Stimulated activated memory B cell treated with anti-CD40 and anti-IgM and Interleukin-4, amounts not matched to agents 10 μg/mL and 1 μg/mL and 100 μg/mL, for 72 hours (primary cell): ENCODE results near the gene SMYD3.

Experiments used
- ATAC-seq: fragments of 150-1000 bp; cut with Tn5 transposase; 2 replicates; pipeline ENCODE4 v1.10.0; 2021
- H3K27ac Mint-ChIP-seq: one replicate; pipeline ENCODE4 v1.8.0; 2022; ENCODE audit warnings: mild to moderate bottlenecking, mixed read lengths
- H3K27me3 Mint-ChIP-seq: one replicate; pipeline ENCODE4 v1.8.0; 2022; ENCODE audit warnings: mixed read lengths
- H3K36me3 Mint-ChIP-seq: one replicate; pipeline ENCODE4 v1.8.0; 2022; ENCODE audit warnings: mixed read lengths
- H3K4me1 Mint-ChIP-seq: one replicate; pipeline ENCODE4 v1.8.0; 2022; ENCODE audit warnings: mixed read lengths
- H3K4me3 Mint-ChIP-seq: one replicate; pipeline ENCODE4 v1.8.0; 2022; ENCODE audit warnings: mild to moderate bottlenecking, moderate library complexity, mixed read lengths
- H3K9me3 Mint-ChIP-seq: one replicate; pipeline ENCODE4 v1.8.0; 2022; ENCODE audit warnings: mixed read lengths

Gene SMYD3

GRCh38 chr1:246064891-246065290, 442.2 kb downstream of the SMYD3 start:
- no peak for ATAC-seq
- Mint-ChIP-seq H3K9me3 (no peaks in the 10 kb centered on the region), H3K36me3 (peaks cover 5% of the 10 kb centered on the region), H3K27ac (no peak overlapping the region), H3K4me3 (no peak overlapping the region), H3K4me1 (peaks cover 6% of the 10 kb centered on the region), H3K27me3 (no peaks in the 10 kb centered on the region)

- Mint-ChIP-seq H3K27me3 (no peaks in the 10 kb centered on the region), H3K27ac (no peak overlapping the region), H3K4me3 (no peak overlapping the region), H3K36me3 (peaks cover 5% of the 10 kb centered on the region), H3K4me1 (peaks cover 6% of the 10 kb centered on the region), H3K9me3 (no peaks in the 10 kb centered on the region)
- ATAC-seq = no peak
These were observed 444.0 kb downstream of the SMYD3 start for GRCh38 chr1:246063013-246063616.

- no peak for ATAC-seq
- Mint-ChIP-seq H3K4me3 (no peak overlapping the region), H3K4me1 (no peaks in the 10 kb centered on the region), H3K9me3 (peaks cover 5% of the 10 kb centered on the region), H3K36me3 (peaks cover 11% of the 10 kb centered on the region), H3K27me3 (no peaks in the 10 kb centered on the region), H3K27ac (no peak overlapping the region)
These were observed 448.6 kb downstream of the SMYD3 start for GRCh38 chr1:246058466-246058865.

GRCh38 chr1:246052603-246053002, 454.5 kb downstream of the SMYD3 start:
- Mint-ChIP-seq H3K4me1 (no peaks in the 10 kb centered on the region), H3K9me3 (peaks cover 5% of the 10 kb centered on the region)

GRCh38 chr1:246051909-246052518, 455.1 kb downstream of the SMYD3 start:
- Mint-ChIP-seq H3K36me3 (peaks cover 29% of the 10 kb centered on the region), H3K4me3 (no peak overlapping the region), H3K27ac (no peak overlapping the region), H3K27me3 (no peaks in the 10 kb centered on the region), H3K4me1 (no peaks in the 10 kb centered on the region), H3K9me3 (peaks cover 5% of the 10 kb centered on the region)
- ATAC-seq = no peak

More at GRCh38 chr1:246052603-246053002, 454.5 kb downstream of the SMYD3 start:
- Mint-ChIP-seq H3K4me3 (no peak overlapping the region), H3K27me3 (no peaks in the 10 kb centered on the region), H3K36me3 (peaks cover 28% of the 10 kb centered on the region), H3K27ac (no peak overlapping the region)
- no peak for ATAC-seq

- H3K27me3 Mint-ChIP-seq = no peaks in the 10 kb centered on the region
- H3K9me3 Mint-ChIP-seq = no peaks in the 10 kb centered on the region
- no peaks in the 10 kb centered on the region for H3K4me1 Mint-ChIP-seq
- no peak overlapping the region for H3K4me3 Mint-ChIP-seq
- ATAC-seq = no peak
- peaks cover 20% of the 10 kb centered on the region for H3K36me3 Mint-ChIP-seq
- H3K27ac Mint-ChIP-seq = no peak overlapping the region
These were observed 458.4 kb downstream of the SMYD3 start for GRCh38 chr1:246048693-246049092.

GRCh38 chr1:246043556-246043955, 463.5 kb downstream of the SMYD3 start:
- H3K27me3 Mint-ChIP-seq = no peaks in the 10 kb centered on the region
- H3K27ac Mint-ChIP-seq = no peak overlapping the region
- no peaks in the 10 kb centered on the region for H3K9me3 Mint-ChIP-seq
- no peak for ATAC-seq
- no peaks in the 10 kb centered on the region for H3K4me1 Mint-ChIP-seq
- H3K36me3 Mint-ChIP-seq = peaks cover 10% of the 10 kb centered on the region
- H3K4me3 Mint-ChIP-seq = no peak overlapping the region

- Mint-ChIP-seq H3K4me3 (no peak overlapping the region), H3K27ac (no peak overlapping the region), H3K36me3 (peaks cover 6% of the 10 kb centered on the region), H3K4me1 (no peaks in the 10 kb centered on the region), H3K27me3 (no peaks in the 10 kb centered on the region), H3K9me3 (no peaks in the 10 kb centered on the region)
- ATAC-seq = no peak
These were observed 465.7 kb downstream of the SMYD3 start for GRCh38 chr1:246041360-246041759.

GRCh38 chr1:246040200-246040890, 466.7 kb downstream of the SMYD3 start:
- H3K4me3 Mint-ChIP-seq = no peak overlapping the region
- H3K4me1 Mint-ChIP-seq = no peaks in the 10 kb centered on the region
- H3K9me3 Mint-ChIP-seq = no peaks in the 10 kb centered on the region
- H3K27me3 Mint-ChIP-seq = no peaks in the 10 kb centered on the region
- no peak for ATAC-seq
- H3K36me3 Mint-ChIP-seq = peaks cover 6% of the 10 kb centered on the region
- no peak overlapping the region for H3K27ac Mint-ChIP-seq

- H3K9me3 Mint-ChIP-seq = no peaks in the 10 kb centered on the region
- no peak for ATAC-seq
- H3K4me1 Mint-ChIP-seq = no peaks in the 10 kb centered on the region
- H3K27me3 Mint-ChIP-seq = no peaks in the 10 kb centered on the region
- no peak overlapping the region for H3K4me3 Mint-ChIP-seq
- H3K27ac Mint-ChIP-seq = no peak overlapping the region
- peaks cover 6% of the 10 kb centered on the region for H3K36me3 Mint-ChIP-seq
These were observed 467.5 kb downstream of the SMYD3 start for GRCh38 chr1:246039584-246039983.

GRCh38 chr1:246037832-246038231, 469.2 kb downstream of the SMYD3 start:
- H3K36me3 Mint-ChIP-seq = no peaks in the 10 kb centered on the region
- H3K4me1 Mint-ChIP-seq = no peaks in the 10 kb centered on the region
- no peak overlapping the region for H3K4me3 Mint-ChIP-seq
- no peak overlapping the region for H3K27ac Mint-ChIP-seq
- no peaks in the 10 kb centered on the region for H3K27me3 Mint-ChIP-seq
- H3K9me3 Mint-ChIP-seq = no peaks in the 10 kb centered on the region
- ATAC-seq = no peak

GRCh38 chr1:246036175-246036574, 470.9 kb downstream of the SMYD3 start:
- Mint-ChIP-seq H3K27ac (no peak overlapping the region), H3K9me3 (no peaks in the 10 kb centered on the region), H3K27me3 (no peaks in the 10 kb centered on the region), H3K4me3 (no peak overlapping the region), H3K4me1 (no peaks in the 10 kb centered on the region), H3K36me3 (no peaks in the 10 kb centered on the region)
- ATAC-seq = no peak

GRCh38 chr1:246035060-246035541, 472.0 kb downstream of the SMYD3 start:
- Mint-ChIP-seq H3K4me1 (no peaks in the 10 kb centered on the region), H3K9me3 (no peaks in the 10 kb centered on the region), H3K27me3 (no peaks in the 10 kb centered on the region), H3K27ac (no peak overlapping the region), H3K4me3 (no peak overlapping the region), H3K36me3 (peaks cover 3% of the 10 kb centered on the region)
- ATAC-seq = no peak

GRCh38 chr1:246034630-246035029, 472.4 kb downstream of the SMYD3 start:
- peaks cover 5% of the 10 kb centered on the region for H3K36me3 Mint-ChIP-seq
- no peak overlapping the region for H3K4me3 Mint-ChIP-seq
- H3K27ac Mint-ChIP-seq = no peak overlapping the region
- H3K4me1 Mint-ChIP-seq = no peaks in the 10 kb centered on the region
- no peak for ATAC-seq
- H3K9me3 Mint-ChIP-seq = no peaks in the 10 kb centered on the region
- no peaks in the 10 kb centered on the region for H3K27me3 Mint-ChIP-seq

- Mint-ChIP-seq H3K9me3 (peaks cover 3% of the 10 kb centered on the region), H3K27me3 (no peaks in the 10 kb centered on the region), H3K27ac (no peak overlapping the region), H3K36me3 (peaks cover 14% of the 10 kb centered on the region), H3K4me3 (no peak overlapping the region), H3K4me1 (no peaks in the 10 kb centered on the region)
- no peak for ATAC-seq
These were observed 474.1 kb downstream of the SMYD3 start for GRCh38 chr1:246032984-246033383.
